Activated T-cell treated with anti-CD3 and anti-CD28 coated beads for 24 hours (primary cell): ENCODE data around the gene SDC3.

Experiments
- DNase-seq: peaks from one replicate; pipeline ENCODE4 v3.0.0-alpha.2; 2020; ENCODE audit warnings: low read depth

The SDC3 gene

DNA sequence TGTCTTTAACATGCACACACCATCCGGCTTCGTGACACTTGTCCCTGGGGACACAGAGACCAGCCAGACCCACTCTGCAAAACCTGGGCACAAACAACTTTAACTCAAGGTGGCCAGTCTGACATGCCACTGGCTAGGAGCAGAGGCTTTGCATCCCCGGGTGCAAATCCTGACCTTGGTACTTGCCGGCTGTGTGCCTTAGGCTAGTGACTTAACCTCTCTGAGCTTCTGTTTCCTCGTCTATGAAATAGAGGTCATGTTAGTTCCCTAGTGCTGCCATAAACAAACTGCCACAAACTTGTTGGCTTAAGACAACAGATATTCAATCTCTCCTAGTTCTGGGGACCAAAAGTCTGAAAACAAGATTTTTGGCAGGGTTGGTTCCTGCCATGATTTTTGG, 60.4 kb downstream of the SDC3 start:
- no peak for DNase-seq

DNA sequence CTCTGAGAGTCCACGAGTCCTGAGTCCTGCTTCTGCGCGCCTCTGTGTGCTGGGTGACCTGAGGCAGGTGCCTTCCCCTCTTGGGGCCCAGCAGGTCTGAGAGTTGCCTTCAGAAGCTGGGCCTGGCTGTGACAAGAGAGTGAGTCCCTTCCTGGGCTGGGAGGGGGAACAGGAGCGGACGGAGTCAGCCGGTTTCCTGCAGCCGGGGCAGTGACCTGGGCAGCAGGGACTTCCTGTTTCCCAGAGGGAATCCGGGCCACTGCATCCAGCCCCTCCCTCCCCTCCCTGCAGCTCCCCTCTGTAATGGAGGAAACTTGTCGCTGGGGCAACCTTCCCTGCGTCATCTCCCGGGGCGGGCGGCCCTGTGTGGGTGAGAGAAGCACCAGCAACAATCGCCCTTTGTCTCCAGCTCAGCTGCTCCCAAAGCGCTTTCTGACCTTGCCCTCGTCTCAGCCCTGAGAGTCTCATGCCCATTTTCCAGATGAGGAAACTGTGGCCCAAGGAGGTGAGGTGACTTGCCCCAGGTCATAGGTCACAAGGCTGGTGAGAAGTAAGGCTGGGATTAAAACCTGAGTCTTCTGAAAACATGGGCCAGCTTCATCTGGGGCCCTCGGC, 61.1 kb downstream of the SDC3 start:
- no peak for DNase-seq

DNA sequence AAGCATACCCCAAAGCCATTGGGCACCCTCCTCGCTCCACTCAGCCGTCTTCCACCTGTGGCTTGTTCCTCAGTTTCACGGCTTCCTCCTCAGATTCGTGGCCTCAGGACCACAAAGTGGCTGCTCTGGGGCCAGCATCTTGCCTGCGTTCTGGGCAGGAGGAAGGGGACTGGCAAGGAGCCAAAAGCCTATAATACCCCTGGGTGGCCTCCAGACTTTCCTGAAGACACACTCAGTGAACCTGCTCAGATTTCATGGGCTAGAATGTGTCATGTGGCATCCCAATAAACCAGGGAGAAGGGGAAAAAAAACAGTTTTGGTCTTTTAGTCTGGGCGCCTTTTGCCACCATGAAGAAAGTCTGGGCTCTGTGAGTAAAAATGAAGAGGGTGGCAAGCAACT, 62.0 kb downstream of the SDC3 start:
- DNase-seq, result no peak

DNA sequence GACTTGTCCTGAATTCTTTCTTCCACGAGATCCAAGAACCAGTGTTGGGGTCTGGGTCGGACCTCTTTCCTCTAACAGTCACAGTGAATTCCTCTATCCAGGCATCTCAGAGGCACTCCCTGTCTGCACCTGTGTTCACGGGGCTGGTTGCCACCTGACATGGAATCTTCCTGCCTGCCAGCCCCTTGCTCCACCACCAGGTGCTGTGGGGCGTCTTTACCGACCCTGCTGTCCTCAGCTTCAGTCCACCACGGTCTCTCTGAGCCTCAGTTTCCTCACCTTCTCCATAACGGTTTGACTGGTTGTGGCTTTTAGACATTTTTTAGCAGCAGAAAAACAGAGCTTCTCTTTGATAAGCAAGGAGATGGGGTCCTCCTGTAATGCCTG, 62.7 kb downstream of the SDC3 start:
- DNase-seq, result no peak

DNA sequence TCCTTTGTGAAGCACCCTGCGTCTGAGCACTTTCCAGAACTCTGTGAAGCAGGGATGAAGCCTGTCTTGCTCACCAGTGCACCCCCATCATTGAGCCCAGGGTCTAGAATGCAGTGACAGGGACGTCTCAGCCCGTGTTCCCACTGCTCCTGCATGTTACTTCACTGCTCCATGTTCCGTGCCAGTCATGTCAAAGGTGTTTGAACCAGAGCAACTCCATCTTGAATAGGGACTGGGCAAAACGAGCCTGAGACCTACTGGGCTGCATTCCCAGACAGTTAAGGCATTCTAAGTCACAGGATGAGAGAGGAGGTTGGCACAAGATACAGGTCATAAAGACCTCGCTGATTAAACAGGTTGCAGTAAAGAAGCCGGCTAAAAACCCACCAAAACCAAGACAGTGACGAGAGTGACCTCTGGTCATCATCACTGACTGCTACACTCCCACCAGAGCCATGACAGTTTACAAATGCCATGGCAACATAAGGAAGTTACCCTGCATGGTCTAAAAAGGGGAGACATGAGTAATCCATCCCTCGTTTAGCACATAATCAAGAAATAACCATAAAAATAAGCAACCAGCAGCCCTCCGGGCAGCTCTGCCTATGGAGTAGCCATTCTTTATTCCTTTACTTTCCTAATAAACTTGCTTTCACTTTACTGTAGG, 63.2 kb downstream of the SDC3 start:
- DNase-seq, result no peak

DNA sequence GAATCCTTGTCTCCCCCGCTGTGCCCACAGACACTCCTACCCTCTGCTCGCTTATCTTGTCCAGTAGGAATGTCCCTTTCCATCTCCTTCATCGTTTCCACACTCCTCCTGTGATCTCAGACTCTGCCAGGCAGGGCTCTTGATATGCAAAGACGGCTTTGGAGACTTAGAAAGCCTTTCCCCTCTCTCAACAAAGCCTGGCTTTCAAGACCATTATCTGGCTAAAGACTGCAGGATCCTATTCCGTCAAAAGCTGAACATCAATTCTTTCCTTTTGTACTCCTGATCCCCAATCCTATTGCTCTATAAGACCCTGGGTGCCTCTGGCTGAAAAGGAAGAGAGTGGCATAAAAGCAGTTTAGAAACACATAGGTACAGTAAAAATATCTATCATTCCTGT, 63.9 kb downstream of the SDC3 start:
- DNase-seq, result no peak

DNA sequence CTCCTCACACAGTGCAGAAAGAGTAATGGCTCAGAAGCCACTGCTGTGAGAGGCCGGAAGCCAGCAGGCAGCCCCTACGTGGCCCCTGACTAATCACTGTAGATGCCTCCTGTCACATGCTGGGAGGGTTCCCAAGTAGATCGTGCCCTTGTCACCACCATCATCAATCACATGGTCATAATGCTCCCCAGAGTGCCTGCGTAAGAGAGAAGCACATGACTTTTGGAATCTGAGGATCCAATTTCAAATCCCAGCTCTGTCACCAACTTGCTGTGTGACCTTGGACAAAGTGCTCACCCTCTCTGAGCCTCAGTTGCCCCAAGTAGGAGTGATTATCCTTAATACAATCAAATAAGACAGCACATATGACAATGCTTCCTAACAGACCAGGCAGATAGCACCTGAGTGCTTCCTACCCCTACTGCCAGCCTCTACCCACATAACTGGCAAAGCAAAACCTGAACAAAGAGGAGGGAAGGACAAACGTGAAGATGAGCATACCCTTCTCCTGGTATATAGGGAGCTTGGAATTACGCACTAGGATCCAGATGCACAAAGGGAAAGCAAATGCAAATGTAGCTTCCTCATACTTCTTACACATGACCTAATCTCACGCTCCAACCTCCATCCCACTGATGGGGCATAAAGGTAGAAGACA, 65.7 kb downstream of the SDC3 start:
- DNase-seq, result no peak

DNA sequence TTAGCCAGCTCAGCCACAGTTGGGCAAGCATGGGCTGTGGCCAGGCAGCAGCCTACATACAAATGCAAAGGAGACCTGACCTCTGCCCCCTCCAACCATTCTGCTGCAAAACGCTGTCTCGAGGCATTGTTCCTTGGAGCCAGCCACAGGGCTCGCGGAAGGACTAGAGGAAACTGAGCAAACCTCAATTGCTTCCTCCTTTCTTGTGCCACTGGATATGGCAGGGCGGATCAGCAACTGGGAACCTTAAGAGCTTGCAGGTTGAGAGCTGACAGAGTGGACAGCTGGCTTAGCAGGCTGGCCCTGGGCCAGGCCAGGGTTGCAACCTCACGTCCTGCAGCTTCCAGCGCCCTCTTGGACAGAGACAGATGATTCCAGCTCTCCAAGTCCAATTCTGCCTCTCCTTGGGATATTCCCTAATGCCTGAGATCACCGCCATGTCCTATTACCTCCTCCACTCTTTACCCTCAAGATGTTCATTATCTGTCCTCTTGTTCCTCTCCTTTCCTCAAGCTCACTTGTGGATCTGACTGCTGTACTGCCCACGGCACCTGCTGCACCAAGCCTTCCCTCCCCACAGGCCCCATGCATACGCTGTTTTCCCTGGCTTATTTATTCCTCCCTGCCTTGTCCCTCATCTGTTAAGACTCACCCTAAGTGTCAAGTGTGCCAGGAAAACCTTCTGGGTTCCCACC, 67.5 kb downstream of the SDC3 start:
- no peak for DNase-seq

DNA sequence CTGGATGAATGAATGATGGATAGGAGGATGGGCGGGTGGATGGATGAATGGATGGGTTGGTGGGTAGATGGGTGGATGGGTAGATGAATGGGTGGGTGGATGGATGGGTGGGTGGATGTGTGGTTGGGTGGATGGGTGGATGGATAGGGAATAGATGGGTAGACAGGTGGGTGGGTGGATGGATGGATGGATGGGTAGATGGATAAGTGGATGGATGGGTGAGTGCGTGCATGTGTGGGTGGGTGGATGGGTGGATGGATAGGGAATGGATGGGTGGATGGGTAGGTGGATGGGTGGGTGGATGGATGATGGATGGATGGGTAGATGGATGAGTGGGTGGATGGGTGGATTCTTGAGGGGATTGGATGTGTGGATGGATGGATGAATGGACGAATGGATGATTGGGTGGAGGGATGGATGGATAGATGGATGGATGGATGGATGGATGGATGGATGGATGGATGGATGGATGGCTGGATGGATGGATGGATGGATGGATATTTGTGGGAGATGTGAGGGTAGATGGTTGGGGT, 68.7 kb downstream of the SDC3 start:
- no peak for DNase-seq

DNA sequence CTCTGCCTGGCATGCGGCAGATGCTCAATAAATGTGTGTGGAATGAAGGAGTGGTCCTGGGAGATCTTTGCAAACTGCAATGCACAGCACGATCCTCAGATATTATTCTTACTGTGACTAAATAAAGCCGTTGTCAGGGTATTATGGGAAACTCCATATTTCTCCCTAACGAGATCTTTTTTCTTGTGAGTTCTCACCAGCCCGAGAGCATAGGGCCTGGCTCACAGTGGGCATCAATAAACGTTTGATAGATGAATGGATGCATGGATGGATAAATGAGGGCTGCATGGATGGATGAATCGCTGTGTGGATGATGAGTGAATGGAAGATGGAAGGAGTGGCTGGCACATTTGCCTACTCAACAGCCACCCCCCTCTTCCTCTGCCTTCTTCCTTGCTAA, 69.6 kb downstream of the SDC3 start:
- DNase-seq, result no peak

DNA sequence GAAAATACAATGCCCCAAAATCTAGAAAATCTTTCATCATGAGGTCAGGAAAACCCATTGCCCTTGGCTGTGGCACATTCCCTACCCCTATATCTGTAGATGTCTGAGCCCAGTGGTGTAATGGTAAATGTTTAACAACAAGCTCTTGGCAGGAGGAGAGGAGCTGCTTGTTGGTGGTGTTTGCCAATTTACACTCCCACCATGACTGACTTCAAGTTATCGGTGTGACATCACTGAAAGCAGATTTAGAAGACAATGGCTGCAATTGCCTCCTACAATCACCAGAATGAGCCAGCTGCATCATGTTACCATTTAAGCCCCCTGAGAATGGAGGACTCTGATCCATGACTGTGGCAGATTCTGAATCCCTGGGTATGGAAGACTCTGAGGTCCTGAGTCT, 70.9 kb downstream of the SDC3 start:
- no peak for DNase-seq

DNA sequence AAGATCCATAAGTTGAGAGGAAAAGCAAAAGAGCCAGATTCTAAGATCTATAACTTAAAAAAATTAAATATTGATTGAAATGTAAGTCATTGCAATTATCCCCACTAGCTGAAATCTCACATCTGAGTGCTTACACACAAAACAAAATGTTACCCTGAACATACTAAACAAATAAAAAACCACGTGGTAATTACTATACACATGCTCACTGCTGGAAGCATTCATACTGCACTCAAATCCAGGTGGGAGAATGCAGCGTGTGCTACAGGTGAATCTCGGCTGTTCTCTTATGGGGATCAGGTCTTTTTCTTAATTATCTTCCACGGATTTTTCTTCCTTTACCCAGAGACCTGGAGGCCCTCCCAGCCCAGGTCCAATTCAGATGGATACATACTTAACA, 74.3 kb downstream of the SDC3 start:
- no peak for DNase-seq

DNA sequence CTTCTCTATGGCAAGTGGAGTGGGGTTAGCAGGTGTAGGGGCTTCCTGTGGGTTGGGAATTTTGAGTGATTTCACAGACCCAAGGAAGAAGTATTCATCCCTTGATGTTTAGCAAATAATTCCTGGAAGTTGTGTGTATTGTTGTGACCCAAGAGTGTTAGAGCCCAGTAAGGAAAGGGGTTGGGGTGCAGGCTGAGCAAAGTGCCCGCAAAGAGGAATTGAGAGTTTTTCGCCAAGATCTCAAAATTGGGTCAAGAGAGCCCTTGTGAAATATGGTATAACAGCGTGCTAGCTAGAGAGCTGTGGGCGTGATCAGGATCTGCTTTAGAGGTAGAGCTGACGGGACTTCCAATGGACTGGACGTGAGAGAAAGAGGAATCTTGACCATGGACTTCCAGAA, 78.0 kb downstream of the SDC3 start:
- DNase-seq, result no peak

DNA sequence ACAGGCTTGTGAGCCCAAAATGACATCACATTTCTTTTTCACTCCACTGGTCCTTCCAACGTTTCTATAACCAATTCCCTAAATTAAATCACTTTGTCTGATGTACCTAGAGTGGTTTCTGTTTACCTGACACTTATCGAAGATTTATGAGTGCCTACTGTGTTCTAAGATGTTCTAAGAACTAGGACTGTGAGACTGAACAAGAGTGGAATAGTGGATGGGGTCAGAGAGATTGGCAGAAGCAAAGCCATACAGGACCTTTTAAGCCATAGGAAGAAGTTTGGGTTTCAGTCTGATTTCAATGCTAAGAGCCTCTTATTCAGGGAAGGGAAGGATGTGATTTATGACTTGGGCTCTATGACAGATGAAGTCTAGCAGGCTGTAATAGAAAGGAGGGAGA, 78.7 kb downstream of the SDC3 start:
- no peak for DNase-seq

DNA sequence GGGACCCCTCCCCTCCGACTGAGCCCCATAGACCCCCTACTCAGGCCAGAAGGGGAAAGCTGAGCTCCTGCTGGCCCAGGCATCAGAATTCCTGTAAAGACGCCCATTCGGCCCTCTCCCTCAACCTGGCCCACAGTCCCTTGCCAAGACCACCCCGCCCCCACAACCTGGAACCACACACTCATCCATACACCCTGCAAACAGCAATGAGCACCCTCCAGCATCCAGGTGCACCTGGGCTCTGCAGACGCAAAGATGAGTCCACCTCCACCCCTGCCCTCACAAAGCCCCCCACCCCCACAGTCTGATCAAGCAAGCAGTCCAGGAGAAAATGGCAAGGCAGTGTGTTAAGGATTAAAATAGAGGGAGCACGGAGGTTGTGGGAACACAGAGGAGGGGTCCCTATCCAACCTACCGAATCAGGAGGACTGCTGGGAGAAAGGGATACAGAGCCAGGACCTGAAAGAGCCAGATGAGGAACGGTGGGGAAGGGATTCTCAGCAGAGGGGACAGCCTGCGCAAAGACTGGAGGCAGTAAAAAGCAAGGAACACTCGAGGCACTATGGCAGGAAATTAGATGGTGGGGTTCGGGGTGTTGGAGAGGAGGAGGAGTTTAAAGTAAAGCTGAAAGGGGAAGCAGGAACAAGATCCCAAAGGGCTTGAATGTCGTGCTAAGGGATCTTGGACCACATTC, 83.7 kb downstream of the SDC3 start:
- no peak for DNase-seq

DNA sequence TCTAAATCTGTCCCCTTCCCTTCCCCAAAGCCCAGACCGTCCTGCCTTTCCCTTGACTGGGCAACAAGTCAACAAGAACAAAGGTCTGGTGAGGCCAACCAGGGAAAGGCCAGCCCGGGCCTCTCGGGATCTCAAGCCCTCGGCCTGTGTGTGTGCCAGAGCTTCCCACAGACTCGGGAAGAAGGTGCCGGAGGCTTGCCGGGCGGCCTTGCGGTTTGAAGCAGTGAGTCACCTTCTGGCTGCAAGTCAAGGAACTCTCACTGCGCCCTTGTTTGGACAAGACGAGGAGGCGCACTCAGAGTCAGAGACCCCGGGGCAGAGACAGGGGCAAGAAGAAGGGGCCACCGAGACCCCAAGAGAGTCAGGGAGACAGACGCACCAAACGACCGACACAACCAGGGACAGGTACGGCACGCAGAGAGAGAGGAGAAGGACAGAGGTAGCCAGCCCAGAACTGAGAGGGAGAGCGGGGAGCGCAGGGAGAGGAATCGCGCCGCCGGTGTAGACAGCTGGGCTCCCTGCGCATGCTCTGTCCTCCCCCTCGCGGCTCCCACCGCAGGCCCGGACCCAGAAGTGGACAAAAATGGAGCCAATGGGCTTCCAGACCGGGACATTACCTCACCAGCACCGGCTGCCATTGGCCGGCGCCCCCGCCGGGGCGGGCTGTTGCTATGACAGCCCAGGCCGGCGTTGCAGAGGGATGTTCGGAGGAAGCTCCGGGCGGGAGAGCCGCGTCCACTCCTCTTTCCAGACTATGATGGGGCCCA, 84.4 kb downstream of the SDC3 start:
- peak; percentile 30 for DNase-seq

DNA sequence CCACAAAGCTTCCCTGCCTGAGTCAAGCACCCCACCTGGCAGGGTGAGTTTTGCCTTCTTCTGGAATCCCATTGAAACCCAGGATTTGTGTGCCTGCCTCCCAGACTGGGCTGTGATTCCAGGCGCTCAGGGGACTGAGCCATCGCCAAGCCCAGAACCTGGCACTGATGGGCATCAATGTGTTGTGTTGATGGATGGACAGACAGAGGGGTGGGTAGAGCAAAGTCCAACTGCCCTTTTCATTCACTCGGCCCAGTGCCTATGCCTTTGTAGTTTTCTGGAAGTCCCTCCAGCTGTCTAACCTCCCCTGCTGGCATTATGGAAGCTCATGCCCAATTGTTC, 85.0 kb downstream of the SDC3 start:
- DNase-seq, result no peak

DNA sequence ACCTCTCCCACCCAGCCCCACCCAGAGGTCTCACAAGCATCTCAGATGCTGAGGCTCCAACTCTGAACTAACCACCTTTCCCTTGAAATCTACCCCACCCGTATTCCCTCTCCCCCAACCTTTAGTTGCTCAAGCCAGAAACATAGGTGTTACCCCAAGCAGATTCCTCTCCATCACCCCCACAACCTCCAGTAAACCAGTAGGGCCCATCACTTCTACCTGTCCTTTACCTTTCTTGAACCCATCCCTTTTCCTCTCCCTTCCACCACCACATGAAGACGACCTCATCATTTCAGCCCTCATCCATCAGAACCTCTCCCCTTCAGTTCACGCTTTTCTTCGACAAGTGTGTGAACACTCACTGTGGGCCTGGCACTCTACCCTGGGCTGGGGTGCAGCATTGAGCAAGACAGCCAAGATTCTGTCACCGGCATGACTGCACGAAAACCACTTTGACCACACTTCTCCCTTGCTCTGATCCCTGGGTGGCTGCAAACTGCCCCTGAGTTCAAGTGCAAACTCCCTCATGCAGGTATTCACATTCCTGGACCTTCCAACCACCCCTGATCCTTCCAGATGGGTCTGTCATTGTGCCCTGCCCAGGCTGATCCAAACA, 85.5 kb downstream of the SDC3 start:
- no peak for DNase-seq

DNA sequence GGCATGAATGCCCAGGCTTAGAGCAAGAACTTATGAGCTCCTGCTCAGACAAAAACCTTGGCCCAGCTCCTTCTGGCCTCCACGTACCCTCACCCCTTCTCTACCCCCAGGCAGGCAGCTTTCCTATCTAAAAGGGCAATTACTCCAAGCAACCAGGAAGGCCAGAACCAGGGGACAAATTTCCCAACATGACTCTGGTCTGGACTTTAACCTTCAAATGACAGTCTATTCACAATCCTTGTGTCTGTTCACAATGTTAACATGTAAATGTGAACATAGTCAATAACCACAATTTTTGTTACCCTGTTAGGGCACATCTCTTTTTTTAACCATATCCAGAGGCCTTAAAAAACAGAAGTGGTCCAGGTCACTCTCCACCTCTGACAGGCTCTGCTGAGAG, 86.6 kb downstream of the SDC3 start:
- no peak for DNase-seq

DNA sequence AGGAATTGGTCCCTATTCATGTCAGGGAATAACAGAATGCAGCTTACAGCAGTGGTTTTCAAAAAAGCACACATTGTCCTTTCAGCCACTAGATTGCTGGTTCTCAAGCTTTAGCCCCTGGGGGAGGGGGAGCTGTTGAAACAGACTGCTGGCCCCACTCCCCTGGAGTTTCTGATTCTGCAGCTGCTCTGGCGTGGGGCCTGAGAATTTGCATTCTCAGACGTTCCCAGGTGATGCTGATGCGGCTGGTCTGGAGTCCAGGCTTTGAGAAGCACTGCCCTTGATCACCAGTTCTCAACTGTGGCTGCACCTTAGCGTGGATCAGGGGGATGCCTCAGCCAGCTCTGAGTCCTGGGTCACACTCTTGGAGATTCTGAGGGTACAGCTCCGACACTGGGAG, 88.3 kb downstream of the SDC3 start:
- no peak for DNase-seq
